DMS153 treated with DMSO at 0.1 percent for 48 hours (cell line): ENCODE results near the gene COL20A1.
A peak's percentile ranks its signal among the peaks of the same experiment; 100 is the strongest.
"Not testable (repeated sequence)": the region's sequence is repeated elsewhere in the genome, so short reads cannot be mapped to it uniquely, and the experiment has no call there.

Source experiments
- DNase-seq: peaks from one replicate; lab custom pipeline; 2025; ENCODE audit not compliant: unreplicated experiment; lab: John Stamatoyannopoulos, UW

The COL20A1 gene

DNA sequence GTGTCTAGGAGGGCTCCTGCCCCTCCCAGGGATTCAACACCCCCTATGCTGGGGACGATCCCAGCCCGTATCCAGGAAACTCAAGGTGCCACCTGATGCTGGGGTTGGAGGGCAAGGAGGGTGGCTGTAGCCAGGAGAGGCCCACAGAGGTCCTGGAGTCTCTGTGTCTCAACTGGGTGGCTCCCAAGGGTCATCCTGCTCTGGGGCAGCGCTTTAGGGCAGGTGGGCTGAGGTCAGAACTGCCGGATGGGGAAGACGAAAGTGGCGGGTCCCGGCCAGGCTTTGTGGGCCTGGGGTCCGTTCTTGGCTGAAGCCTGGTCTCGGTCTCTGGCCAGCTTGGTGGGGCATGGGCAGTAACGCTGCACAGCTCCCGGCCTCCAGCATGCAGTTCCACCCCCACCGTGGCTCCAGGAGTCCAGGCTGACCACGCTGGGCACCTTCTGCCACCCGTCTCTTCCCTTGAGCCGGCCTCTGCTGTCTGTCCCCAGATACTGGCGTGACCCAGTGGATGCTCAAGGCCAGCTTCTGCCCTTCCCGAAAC, 2.8 kb upstream of the COL20A1 start:
- DNase-seq = no peak

DNA sequence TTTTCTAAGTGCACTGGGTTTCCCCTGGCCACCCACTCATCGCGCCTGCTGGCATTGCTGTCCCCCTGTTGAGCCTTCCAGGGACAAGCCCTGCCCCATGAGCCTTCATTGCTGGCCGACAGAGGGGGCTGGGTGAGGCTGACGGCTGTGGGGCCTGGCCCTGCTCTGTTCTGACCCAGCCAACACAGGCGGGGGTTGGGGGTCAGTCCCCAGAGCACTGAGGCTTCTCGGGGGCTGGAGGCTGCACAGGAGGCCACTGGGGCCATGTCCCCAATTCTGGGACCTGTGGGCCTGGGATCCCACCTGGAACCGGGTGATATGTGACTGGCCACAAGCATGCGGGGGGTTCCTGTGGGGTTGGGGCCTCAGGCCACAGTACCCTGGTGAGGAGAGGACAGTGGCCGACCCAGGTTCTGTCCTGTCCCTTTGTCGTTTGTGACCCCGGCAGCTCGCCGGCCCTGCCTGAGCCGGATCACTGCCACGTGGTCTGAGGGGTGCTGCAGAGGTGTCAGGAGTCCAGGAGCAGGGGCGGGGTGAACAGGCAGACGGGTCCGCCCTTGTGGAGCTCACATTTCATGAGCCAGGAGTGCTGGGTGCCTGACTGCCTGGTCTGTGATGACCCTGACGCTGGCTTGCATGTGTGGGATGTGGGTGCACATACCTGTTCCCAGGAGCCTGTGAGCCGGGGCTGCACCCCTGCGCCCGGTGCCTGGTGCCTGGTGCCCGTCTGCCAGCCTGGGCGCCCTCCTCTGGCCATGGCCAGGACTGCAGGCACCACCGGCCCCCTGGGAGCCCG, 2.1 kb upstream of the COL20A1 start:
- DNase-seq = peak; percentile 7

DNA sequence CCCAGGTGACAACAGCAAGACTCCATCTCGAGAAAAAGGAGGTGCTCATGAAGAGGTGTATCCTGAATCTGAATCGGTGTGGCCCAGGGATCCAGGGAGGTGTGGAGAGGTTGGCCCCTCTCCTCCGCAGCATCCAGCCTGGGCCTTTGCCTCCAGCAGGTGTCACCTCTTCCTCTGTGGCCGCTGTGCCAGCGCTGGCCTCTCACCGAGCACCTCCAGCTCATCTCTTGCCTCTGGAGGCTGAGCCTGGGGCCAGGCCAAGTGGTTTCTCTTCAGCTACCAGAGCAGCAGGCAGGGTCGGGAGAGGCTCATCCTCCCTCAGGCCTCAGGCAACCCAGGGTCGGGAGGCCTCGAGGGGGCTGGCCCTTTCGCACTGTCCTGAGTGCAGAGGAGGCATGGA, 1.2 kb upstream of the COL20A1 start:
- no peak for DNase-seq

DNA sequence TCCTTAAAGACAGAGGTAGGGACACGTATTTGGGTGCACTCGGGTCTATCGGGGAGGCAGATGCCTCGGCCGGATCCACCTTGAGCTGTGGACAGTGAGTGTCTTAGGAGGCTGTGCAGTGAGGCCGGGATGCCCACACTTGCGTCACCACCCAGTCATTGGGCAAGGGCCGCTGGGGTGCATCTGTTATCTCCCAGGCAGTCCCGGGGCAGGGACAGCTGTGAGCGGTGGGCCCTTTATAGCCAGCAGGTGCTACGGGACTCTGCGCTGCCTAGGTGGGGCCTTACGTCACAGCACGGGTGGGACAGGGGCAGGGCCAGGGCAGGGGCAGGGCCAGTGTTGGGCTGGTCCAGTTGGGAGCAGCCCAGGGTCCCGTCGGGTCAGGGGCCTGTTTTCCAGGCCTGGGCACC, 689 bp upstream of the COL20A1 start:
- DNase-seq = no peak

DNA sequence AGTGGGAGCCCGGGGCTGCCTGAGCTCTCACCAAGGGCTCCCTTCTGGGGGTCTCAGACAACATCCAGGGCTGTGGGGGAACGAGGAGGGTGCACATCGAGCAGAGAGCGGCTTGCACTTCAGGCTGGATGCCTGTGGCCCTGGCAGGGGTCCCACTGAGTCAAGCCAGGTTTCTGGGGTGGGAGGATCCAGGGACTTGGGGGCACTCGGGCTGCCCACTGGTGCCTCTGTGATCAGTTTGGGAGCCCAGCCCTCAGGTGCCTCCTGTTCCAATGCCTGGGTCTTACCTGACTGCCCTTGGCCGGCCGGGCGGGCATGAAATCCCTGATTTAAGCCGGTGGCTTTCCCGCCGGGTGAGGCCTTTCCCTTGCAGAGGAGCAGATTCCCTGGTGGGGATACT, 470 bp downstream of the COL20A1 start:
- no peak for DNase-seq

DNA sequence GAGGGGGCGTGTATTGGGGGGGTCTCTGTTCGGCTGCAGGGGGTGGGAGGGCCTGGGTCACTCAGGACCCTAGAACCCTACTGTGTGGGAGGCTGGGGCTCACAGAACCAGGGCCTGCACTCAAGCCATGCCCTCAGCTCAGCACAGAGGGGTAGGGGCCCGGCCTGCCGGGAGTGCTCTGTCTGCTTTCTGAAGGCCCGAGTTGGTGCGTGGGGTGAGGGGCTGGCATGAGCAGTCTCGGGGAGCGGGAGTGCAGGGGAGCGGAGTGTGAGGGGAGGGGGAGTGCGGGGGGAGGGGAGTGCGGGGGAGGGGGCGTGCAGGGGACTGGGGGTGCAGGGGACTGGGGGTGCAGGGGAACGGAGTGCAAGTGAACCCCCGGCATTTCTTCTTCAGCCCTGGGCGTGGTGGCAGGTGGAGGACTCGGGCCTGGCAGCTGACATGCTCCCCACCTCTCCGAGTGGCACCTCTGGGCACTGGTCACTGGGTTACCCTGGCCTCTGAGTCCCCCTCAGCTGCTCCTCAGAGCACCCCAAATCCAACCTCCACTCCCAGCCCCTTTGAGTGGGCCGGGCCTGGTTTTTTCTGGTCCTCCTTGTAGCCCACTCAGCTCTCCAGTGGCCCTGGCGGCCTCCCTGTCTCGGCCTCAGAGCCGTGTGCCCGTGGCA, 1.0 kb downstream of the COL20A1 start:
- DNase-seq = no peak

DNA sequence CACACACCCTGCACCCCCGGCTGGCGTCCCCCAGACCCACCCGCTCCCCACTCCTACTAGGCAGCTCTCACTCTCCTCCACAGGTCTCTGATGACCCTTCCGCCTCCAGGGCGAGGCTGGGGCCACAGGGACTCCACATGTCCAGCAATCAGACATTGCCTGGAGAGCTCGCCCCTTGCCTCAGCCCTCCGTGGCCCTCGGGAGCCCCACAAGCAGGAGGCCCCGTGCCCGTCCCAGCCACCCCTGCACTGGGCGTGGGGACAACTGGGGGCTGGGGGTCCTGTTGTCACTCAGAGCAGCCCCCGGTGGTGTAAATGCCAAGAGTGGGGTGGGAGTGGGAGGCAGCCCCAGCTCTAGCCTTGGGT, 1.5 kb downstream of the COL20A1 start:
- DNase-seq = no peak

DNA sequence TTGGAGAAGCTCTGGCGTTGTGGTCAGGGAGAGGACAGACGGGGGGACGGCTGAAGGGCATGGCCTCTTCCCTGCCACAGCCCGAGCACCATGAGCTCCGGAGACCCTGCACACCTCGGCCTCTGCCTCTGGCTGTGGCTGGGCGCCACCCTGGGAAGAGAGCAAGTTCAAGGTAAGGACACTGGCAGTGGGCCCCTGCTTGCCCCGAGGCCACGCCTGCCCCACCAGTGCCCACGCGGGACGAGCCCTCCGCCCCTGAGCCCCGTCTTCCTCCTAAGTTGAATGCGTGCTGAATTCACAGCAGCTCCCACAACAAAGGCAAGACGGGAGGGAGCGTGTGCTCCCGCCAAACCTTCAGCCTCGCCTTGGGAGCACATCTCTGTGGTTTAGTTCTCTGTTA, 2.0 kb downstream of the COL20A1 start:
- no peak for DNase-seq

DNA sequence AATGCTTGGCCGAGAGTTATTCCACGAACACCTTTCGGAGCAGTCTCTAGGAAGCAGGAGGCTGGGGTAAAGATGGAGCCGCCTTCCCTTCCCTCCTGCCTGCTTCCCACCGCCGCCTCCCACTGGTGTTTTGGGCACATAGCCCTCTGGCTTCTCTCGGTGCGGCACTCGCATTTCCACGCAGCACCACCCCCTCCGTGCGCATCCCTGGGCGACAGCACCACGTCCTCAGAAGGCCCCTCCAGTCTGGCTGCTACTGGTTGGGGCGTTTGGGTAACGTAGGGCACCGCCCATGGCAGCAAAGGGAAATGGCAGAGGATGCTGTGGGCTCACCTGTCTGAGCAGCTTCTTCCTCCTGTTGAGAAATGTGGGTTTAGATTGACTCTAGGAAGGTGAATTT, 2.4 kb downstream of the COL20A1 start:
- DNase-seq = no peak

DNA sequence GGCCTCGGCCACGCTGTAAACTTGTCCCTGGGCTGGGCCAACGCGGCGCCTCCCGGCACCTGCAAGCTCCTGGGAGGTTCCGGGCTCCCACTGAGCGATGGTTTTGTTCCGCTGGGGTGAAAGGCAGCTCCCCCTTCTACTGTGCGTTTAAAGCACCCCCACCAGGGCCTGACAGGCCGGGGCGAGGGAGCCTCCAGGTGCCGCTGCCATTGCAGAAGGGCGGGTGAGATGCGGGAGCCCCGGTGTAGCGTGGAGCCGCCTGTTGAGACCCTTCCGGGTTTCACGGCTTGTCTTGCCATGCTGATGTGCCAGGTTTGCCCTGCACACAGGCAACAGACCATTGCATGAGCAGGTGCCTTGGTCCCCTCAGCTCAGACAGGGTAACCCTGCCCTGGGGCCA, 2.9 kb downstream of the COL20A1 start:
- DNase-seq = no peak

DNA sequence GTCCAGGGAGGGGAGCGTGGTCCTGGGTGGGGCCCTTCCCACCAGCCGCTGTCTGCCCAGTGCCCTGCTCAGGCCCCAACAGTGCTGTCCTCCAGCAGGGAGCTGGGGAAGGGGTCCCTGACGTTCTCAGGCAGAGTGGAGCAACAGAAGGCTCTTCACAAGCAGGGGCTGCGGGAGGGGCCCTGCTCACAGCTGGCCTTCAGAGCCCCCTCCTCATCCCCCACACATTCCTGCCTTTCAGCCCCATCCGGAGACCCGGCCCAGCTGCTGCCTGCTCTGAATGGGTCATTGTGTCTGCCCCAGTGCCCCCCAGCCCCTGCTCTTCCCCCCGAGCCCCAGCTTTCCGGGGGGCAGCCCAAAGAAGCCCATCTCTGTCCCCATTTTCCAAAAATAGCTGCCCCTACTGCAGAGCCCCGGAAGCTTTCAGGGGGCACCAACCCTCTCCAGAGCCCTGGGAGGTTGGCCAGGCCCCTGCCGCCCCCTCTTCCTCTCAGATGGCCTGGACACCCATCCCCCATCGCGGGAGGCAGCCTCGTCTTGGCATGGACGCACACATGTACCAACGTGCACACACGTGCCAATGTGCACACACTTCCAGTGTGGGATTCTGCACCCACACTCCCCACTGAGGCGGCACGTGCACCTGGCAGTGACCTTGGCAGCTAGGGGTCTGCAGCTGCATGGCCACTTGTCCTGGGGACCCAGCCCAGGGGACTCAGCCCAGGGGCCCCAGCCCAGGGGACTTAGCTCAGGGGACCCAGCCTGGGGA, 3.7 kb downstream of the COL20A1 start:
- no peak for DNase-seq

DNA sequence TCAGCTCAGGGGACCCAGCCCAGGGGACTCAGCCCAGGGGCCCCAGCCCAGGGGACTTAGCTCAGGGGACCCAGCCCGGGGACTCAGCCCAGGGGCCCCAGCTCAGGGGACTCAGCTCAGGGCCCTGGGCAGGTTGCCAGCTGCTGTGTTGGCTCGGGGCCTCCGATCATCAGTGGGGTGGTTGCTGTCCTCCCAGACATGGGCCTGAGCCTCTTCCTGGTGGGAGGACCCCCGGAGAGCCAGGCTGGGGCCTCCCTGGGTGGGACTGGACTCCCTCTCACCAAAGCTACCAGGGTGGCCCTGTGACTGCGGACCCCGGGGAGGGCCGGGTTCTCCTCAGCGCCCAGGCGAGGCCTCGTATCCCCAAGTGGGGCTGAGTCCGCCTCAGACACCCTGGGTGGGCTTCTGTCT, 4.4 kb downstream of the COL20A1 start:
- no peak for DNase-seq

DNA sequence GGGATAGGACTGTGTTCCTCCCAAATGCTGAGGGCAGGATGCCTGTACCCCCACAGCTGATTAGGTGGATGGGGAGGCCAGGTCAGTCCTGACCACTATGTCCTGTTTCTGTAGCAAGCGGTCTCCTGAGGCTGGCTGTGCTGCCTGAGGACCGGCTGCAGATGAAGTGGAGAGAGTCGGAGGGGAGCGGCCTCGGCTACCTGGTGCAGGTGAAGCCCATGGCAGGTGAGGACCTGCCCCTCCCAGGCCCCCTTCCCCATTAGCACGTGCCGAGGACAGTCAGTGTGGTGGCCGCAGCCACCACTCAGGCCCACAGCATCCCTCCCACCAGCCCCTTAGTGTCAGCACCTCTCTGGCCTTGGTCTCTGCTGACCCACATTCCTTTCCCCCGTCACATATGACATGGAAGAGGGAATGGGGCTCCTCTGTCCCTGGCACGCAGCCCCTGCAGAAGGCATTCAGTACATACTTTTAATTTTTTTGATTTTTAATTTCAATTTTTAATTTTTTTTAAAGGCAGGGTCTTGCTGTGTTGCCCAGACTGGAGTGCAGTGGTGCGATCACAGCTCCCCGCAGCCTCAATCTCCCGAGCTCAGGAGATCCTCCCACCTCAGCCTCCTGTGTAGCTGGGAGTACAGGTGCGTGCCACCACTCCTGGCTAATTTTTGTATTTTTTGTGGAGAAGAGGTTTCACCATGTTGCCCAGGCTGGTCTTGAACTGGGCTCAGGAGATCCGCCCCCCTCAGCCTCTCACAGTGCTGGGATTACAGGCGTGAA, 5.0 kb downstream of the COL20A1 start:
- DNase-seq = no peak

DNA sequence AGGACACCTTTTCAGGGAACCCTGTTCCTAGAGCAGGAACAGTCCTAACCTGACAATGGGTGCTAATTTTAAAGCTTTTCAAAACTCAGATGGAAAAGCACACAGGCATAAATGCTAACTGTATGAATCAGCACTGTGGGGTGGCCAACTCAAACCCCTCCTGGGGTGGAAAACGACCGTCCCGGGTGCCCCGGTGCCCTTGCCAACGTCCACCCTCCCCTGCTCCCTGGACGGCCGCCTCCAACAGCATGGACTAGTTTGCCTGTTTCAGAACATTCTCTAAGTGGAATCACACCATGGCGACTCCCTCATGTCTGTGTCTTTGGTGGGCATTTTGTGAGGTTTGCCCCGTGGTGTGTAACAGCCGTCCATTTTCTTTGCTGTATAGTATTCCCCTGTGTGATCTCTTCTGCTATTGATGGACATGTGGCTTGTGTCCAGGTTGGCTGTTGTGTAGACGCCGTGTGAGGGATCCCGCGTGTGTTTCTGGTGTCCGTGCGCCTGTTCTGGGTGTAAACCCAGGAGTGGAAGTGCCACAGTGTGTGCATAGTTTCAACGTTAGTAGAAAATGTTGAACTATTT, 5.8 kb downstream of the COL20A1 start:
- DNase-seq = no peak

DNA sequence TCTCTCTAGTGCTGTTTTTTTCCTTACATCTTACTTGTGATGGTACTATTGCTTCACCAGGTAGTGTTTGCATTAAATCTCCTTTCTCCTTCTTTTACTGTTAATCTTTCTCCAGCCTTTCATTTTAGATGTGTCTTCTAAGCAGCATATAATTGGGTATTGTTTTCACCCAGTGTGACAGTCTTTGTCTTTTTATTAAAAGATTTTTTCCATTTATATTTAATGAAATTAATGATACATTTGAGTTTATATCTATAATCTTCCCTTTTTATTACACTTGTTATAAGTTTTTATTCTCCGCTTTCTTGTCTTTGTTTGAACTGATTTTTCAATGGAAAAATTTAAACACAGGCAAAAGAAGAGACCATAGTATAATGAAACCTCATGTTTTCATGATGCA, 8.7 kb downstream of the COL20A1 start:
- no peak for DNase-seq

DNA sequence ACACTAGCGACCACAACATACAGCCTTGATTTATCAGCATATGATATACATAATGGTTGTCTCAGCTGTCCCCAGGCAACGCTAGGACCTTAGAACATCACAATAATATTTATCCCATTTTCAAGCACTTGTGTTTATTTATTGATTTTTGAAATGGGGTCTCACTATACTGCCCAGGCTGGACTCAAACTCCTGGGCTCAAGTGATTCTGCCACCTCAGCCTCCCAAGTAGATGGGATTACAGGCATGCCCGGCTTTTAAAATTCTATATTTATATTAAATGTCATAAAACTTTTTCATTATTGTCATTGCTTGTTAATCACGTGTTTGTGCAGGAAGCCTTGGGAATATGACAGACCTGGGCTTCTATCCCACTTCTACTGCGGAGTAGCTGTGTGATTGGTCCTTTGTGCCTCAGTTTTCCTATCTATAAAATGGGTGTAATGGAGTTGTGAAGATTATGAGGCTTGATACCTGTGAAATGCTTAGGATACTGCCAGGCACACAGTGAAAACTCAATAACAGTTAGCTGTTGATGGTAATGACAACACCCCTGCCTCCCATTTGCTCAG, 10.2 kb downstream of the COL20A1 start:
- DNase-seq = no peak

DNA sequence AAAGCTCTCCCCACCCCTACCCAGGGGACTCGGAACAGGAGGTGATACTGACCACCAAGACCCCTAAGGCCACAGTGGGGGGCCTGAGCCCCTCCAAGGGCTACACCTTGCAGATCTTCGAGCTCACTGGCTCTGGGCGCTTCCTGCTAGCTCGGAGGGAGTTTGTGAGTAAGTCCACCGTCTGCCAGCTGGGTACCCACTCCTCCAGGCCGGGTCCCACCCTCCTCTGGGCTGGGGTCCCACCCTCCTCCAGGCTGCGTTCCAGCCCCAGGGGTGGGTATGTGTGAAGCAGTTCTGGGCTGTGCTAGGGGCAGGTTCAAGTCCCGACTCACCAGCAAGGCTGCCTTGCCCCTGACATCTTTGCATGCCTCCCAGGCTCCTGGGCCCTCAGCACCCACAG, 12.4 kb downstream of the COL20A1 start:
- DNase-seq = no peak

DNA sequence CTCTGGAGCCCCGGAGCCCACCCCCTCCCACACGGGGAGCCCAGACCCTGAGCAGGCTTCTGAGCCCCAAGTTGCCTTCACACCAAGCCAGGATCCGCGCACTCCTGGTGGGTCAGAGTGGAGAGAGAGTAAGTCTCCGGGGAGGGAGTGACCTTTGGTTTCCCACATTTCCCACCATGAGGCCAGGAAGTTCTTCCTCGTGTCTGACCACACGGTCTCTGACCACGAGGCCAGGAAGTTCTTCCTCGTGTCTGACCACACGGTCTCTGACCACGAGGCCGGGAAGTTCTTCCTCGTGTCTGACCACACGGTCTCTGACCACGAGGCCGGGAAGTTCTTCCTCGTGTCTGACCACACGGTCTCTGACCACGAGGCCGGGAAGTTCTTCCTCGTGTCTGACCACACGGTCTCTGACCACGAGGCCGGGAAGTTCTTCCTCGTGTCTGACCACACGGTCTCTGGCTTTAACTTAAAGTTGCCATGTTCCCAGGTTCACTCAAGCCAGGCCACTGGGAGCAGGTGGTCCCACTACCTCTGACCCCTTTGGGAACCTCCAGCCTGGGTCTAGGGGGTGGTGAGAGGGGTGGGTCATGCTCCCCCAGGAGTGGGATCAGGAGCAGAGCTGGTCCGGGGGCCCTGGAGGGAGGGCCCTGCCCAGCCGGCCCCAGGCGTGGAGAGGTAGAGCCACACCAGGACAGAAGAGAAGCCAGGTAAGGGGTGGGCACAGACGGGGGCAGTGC, 13.1 kb downstream of the COL20A1 start:
- DNase-seq = not testable (repeated sequence)

DNA sequence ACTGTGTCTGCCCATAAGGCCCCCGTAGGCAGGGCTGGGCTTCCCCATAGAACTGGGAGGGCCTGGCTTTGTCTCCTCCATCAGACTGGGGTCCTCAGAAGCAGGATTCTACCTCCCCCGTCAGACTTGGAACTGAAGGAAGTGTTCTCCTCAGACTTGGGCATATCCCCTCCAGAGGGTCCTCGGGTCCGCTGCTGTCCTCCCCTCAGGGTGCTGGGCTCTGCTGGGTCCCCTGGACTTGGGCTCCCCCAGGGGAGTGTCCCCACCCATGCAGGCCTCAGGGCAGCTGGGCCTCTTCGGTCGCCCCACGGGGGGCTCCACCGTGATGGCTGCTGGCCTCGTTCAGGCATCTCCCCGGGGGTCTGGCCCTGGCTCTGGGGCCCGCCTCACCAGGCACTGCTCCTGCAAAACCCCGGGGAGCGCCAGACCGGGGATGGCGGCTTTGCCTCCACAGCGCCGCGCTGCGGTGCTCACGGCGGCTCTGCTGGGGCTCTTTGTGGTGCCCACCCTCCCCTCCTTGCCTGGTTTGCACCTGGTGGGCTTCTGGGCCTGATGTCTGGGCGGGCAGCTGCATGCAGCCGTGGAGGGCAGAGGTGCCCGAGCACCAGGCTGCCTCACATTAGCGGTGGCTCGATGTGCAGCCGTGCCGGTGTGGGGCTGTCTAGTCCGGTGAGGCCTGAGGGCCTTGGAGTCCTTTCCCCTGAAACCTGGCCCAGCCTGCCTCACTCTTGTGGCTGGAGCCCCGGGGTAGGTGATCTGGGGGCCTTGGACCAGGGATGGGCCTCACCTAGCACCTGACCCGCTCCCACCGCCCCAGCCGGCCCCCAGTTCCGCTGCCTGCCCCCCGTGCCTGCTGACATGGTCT, 13.9 kb downstream of the COL20A1 start:
- no peak for DNase-seq
